Measurements from ENCODE around the gene ATXN7.

DNA sequence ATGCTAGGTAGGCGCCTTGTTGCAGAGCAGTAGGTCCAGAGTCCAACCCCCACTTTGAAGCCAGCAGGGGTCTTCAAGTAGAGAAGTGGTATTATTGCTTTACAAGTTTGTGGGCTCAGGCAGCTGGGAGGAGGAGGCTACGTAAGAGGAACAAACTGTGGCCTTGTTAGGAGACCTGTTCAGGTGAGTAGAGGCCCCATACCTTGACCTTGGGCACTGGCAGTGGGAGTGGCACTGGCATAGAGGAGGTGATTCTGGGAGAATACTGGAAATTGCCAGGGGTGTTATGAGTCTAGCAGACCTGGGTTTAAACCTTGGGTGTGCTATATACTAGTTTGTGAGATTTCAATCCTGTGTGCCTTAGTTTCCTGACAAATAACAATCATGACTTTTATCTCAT is 83.1 kb downstream of the ATXN7 start:
- TF ChIP-seq POLR2AphosphoS5 (IDR thresholded peaks at IDR 0.05; ENCODE audit: low read depth, low read length): no peak
- TF ChIP-seq, protein P1, sequence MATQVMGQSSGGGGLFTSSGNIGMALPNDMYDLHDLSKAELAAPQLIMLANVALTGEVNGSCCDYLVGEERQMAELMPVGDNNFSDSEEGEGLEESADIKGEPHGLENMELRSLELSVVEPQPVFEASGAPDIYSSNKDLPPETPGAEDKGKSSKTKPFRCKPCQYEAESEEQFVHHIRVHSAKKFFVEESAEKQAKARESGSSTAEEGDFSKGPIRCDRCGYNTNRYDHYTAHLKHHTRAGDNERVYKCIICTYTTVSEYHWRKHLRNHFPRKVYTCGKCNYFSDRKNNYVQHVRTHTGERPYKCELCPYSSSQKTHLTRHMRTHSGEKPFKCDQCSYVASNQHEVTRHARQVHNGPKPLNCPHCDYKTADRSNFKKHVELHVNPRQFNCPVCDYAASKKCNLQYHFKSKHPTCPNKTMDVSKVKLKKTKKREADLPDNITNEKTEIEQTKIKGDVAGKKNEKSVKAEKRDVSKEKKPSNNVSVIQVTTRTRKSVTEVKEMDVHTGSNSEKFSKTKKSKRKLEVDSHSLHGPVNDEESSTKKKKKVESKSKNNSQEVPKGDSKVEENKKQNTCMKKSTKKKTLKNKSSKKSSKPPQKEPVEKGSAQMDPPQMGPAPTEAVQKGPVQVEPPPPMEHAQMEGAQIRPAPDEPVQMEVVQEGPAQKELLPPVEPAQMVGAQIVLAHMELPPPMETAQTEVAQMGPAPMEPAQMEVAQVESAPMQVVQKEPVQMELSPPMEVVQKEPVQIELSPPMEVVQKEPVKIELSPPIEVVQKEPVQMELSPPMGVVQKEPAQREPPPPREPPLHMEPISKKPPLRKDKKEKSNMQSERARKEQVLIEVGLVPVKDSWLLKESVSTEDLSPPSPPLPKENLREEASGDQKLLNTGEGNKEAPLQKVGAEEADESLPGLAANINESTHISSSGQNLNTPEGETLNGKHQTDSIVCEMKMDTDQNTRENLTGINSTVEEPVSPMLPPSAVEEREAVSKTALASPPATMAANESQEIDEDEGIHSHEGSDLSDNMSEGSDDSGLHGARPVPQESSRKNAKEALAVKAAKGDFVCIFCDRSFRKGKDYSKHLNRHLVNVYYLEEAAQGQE (IDR thresholded peaks at IDR 0.05; ENCODE audit: insufficient read depth in 1 of 2, low read depth in 2 of 2, low read length in 2 of 2): no peak

Data from PFSK-1 (cell line).